COLO829 (cell line): ENCODE data around the gene EPB41L2.

ENCODE experiments used
- DNase-seq: peaks from one replicate; pipeline ENCODE4 v3.0.0; 2012; ENCODE audit warnings: low spot score

Gene EPB41L2

GRCh38 chr6:130975325-130975724, 87.7 kb downstream of the EPB41L2 start:
- DNase-seq = no peak

GRCh38 chr6:130973521-130974277, 89.3 kb downstream of the EPB41L2 start:
- DNase-seq = no peak

GRCh38 chr6:130971504-130971903, 91.5 kb downstream of the EPB41L2 start:
- DNase-seq = no peak

GRCh38 chr6:130970839-130971410, 92.1 kb downstream of the EPB41L2 start:
- no peak for DNase-seq

GRCh38 chr6:130969791-130970491, 93.1 kb downstream of the EPB41L2 start:
- DNase-seq = no peak

- no peak for DNase-seq
These were observed 93.9 kb downstream of the EPB41L2 start for GRCh38 chr6:130969166-130969565.

- no peak for DNase-seq
These were observed 94.6 kb downstream of the EPB41L2 start for GRCh38 chr6:130968476-130968875.

- no peak for DNase-seq
These were observed 95.3 kb downstream of the EPB41L2 start for GRCh38 chr6:130967502-130968445.

GRCh38 chr6:130966344-130966980, 96.6 kb downstream of the EPB41L2 start:
- no peak for DNase-seq

GRCh38 chr6:130965656-130966055, 97.4 kb downstream of the EPB41L2 start:
- DNase-seq = no peak

- no peak for DNase-seq
These were observed 98.0 kb downstream of the EPB41L2 start for GRCh38 chr6:130964808-130965604.

- no peak for DNase-seq
These were observed 98.8 kb downstream of the EPB41L2 start for GRCh38 chr6:130964289-130964688.

- no peak for DNase-seq
These were observed 100.1 kb downstream of the EPB41L2 start for GRCh38 chr6:130962966-130963365.

- no peak for DNase-seq
These were observed 101.9 kb downstream of the EPB41L2 start for GRCh38 chr6:130961148-130961547.

GRCh38 chr6:130959951-130960350, 103.1 kb downstream of the EPB41L2 start:
- DNase-seq = no peak

GRCh38 chr6:130958468-130958867, 104.6 kb downstream of the EPB41L2 start:
- peak; percentile 57 for DNase-seq

- no peak for DNase-seq
These were observed 107.3 kb downstream of the EPB41L2 start for GRCh38 chr6:130955755-130956154.

GRCh38 chr6:130949553-130949952, 113.5 kb downstream of the EPB41L2 start:
- DNase-seq = no peak

- DNase-seq = no peak
These were observed 115.6 kb downstream of the EPB41L2 start for GRCh38 chr6:130947464-130947863.

GRCh38 chr6:130946076-130946475, 117.0 kb downstream of the EPB41L2 start:
- DNase-seq = no peak
